ENCODE measurements around the gene METTL5. TPM values are rescaled to one million over a fixed set of nuclear protein-coding genes. Genes with fewer than 3 reads are reported as not detected.

The METTL5 gene
- total RNA-seq, 1 donor from 2014 or later: 74.0 TPM

DNA sequence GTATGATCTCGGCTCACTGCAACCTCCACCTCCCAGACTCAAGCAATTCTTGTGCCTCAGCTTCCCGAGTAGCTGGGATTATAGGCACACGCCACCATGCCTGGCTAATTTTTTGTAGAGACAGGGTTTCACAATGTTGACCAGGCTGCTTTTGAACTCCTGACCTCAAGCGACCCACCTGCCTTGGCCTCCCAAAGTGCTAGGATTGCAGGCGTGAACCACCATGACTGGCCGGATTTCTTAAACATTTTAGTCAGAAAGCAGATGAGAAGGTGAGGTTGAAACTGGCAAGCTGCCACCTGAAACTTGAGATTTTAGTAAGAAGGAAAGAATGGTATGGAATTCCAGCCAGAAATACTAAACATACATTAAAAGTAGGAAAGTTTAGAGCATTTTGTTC lies 59.2 kb downstream of the METTL5 start:
- Histone ChIP-seq H3K4me3 (ENCODE audit: low read depth, low read length) (no peak overlapping the region), H3K27me3 (ENCODE audit: control insufficient read depth, insufficient read depth, low read length) (no peaks in the 10 kb centered on the region), H3K36me3 (ENCODE audit: control insufficient read depth, insufficient read depth, low read length) (no peaks in the 10 kb centered on the region)
- FAIRE-seq: no peak
- peak; percentile 76 for DNase-seq (ENCODE audit: low read depth)
- TF ChIP-seq, protein P1, sequence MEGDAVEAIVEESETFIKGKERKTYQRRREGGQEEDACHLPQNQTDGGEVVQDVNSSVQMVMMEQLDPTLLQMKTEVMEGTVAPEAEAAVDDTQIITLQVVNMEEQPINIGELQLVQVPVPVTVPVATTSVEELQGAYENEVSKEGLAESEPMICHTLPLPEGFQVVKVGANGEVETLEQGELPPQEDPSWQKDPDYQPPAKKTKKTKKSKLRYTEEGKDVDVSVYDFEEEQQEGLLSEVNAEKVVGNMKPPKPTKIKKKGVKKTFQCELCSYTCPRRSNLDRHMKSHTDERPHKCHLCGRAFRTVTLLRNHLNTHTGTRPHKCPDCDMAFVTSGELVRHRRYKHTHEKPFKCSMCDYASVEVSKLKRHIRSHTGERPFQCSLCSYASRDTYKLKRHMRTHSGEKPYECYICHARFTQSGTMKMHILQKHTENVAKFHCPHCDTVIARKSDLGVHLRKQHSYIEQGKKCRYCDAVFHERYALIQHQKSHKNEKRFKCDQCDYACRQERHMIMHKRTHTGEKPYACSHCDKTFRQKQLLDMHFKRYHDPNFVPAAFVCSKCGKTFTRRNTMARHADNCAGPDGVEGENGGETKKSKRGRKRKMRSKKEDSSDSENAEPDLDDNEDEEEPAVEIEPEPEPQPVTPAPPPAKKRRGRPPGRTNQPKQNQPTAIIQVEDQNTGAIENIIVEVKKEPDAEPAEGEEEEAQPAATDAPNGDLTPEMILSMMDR (IDR thresholded peaks at IDR 0.05; ENCODE audit: insufficient read depth, low read length, severe bottlenecking): no peak

DNA sequence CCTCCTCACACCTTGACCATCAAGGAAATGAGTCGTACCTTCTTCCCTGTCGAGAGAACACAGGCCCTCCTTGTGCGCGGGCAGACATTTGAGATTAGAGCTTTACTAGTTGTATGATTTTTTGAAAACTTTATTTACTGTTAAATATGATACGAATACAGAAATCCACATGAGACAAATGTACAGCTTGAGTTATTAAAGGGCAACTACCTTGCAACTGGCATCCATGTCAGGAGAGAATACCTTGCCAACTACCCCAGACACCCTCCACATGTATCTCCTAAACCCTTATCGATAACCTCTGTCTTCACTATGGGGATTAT lies 62.8 kb downstream of the METTL5 start:
- Histone ChIP-seq H3K36me3 (ENCODE audit: control insufficient read depth, insufficient read depth, low read length) (no peaks in the 10 kb centered on the region), H3K27me3 (ENCODE audit: control insufficient read depth, insufficient read depth, low read length) (no peaks in the 10 kb centered on the region), H3K4me3 (ENCODE audit: low read depth, low read length) (no peak overlapping the region)
- FAIRE-seq (no peak), DNase-seq (ENCODE audit: low read depth) (no peak)
- TF ChIP-seq, protein P1 (IDR thresholded peaks at IDR 0.05; ENCODE audit: insufficient read depth, low read length, severe bottlenecking): no peak

Other genes starting within 250 kb of the METTL5 start
- 14.7 and 23.9 TPM in 2 replicates for gene PPIG, start 240.6 kb downstream of the METTL5 start, total RNA-seq
- gene CFAP210, start 130.5 kb downstream of the METTL5 start, total RNA-seq: not detected in 2 replicates
- gene PHOSPHO2, start 130.4 kb downstream of the METTL5 start, total RNA-seq: 2.4 and 4.0 TPM in 2 replicates
- 2.1 and 3.7 TPM in 2 replicates for gene KLHL23, start 91.1 kb downstream of the METTL5 start, total RNA-seq
- gene SSB, start 26.0 kb downstream of the METTL5 start, total RNA-seq: 62.7 and 72.7 TPM in 2 replicates
- gene UBR3, start 2.5 kb upstream of the METTL5 start, total RNA-seq: 18.4 and 19.8 TPM in 2 replicates